Ishikawa (cell line): ENCODE results near the gene IRAK2.

Source experiments
- CEBPB ChIP-seq: IDR thresholded peaks from 2 replicates; pipeline ENCODE4 v1.6.1; 2012
- CREB1 ChIP-seq: IDR thresholded peaks from 2 replicates; pipeline ENCODE4 v1.6.1; 2012; ENCODE audit warnings: low read depth
- EGR1 ChIP-seq: IDR thresholded peaks from 2 replicates; pipeline ENCODE4 v1.6.1; 2012
- EP300 ChIP-seq: IDR thresholded peaks from 2 replicates; pipeline ENCODE4 v1.6.1; 2012; ENCODE audit warnings: borderline replicate concordance
- FOXM1 ChIP-seq: IDR thresholded peaks from 2 replicates; pipeline ENCODE4 v1.6.1; 2012; ENCODE audit warnings: low read depth, borderline replicate concordance
- NFIC ChIP-seq: IDR thresholded peaks from 2 replicates; pipeline ENCODE4 v1.6.1; 2012
- RAD21 ChIP-seq: IDR thresholded peaks from 2 replicates; pipeline ENCODE4 v1.6.1; 2012; ENCODE audit warnings: low read depth
- TAF1 ChIP-seq: IDR thresholded peaks from 2 replicates; pipeline ENCODE4 v1.6.1; 2012; ENCODE audit warnings: low read depth, mild to moderate bottlenecking
- TCF12 ChIP-seq: IDR thresholded peaks from 2 replicates; pipeline ENCODE4 v1.6.1; 2012; ENCODE audit warnings: low read depth
- TEAD4 ChIP-seq: IDR thresholded peaks from 2 replicates; pipeline ENCODE4 v1.6.1; 2012
- YY1 ChIP-seq: IDR thresholded peaks from 2 replicates; pipeline ENCODE4 v1.6.1; 2012; ENCODE audit warnings: low read depth
- ZBTB7A ChIP-seq: IDR thresholded peaks from 2 replicates; pipeline ENCODE4 v1.6.1; 2012; ENCODE audit warnings: low read depth
- TF ChIP-seq, protein P1 (sequence below): IDR thresholded peaks from 2 replicates; pipeline ENCODE4 v1.6.1; 2012
- TF ChIP-seq, protein P2 (sequence below): IDR thresholded peaks from 2 replicates; pipeline ENCODE4 v1.6.1; 2012; ENCODE audit warnings: low read depth, mild to moderate bottlenecking
- TF ChIP-seq, protein P3 (sequence below): IDR thresholded peaks from 2 replicates; pipeline ENCODE4 v1.6.1; 2012

The IRAK2 gene

GRCh38 chr3:10228248-10228950, 63.7 kb downstream of the IRAK2 start:
- TF ChIP-seq ZBTB7A, result no peak
- no peak for TF ChIP-seq TAF1
- TF ChIP-seq CEBPB, result no peak
- TF ChIP-seq EGR1, result no peak
- TF ChIP-seq, protein P1, sequence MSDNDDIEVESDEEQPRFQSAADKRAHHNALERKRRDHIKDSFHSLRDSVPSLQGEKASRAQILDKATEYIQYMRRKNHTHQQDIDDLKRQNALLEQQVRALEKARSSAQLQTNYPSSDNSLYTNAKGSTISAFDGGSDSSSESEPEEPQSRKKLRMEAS, result no peak
- no peak for TF ChIP-seq CREB1
- TF ChIP-seq EP300, result no peak
- TF ChIP-seq, protein P2, sequence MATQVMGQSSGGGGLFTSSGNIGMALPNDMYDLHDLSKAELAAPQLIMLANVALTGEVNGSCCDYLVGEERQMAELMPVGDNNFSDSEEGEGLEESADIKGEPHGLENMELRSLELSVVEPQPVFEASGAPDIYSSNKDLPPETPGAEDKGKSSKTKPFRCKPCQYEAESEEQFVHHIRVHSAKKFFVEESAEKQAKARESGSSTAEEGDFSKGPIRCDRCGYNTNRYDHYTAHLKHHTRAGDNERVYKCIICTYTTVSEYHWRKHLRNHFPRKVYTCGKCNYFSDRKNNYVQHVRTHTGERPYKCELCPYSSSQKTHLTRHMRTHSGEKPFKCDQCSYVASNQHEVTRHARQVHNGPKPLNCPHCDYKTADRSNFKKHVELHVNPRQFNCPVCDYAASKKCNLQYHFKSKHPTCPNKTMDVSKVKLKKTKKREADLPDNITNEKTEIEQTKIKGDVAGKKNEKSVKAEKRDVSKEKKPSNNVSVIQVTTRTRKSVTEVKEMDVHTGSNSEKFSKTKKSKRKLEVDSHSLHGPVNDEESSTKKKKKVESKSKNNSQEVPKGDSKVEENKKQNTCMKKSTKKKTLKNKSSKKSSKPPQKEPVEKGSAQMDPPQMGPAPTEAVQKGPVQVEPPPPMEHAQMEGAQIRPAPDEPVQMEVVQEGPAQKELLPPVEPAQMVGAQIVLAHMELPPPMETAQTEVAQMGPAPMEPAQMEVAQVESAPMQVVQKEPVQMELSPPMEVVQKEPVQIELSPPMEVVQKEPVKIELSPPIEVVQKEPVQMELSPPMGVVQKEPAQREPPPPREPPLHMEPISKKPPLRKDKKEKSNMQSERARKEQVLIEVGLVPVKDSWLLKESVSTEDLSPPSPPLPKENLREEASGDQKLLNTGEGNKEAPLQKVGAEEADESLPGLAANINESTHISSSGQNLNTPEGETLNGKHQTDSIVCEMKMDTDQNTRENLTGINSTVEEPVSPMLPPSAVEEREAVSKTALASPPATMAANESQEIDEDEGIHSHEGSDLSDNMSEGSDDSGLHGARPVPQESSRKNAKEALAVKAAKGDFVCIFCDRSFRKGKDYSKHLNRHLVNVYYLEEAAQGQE, result no peak
- no peak for TF ChIP-seq FOXM1

- TF ChIP-seq, protein P3, sequence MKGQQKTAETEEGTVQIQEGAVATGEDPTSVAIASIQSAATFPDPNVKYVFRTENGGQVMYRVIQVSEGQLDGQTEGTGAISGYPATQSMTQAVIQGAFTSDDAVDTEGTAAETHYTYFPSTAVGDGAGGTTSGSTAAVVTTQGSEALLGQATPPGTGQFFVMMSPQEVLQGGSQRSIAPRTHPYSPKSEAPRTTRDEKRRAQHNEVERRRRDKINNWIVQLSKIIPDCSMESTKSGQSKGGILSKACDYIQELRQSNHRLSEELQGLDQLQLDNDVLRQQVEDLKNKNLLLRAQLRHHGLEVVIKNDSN, result no peak
- TF ChIP-seq YY1 (no peak), NFIC (no peak), RAD21 (no peak), TEAD4 (no peak), TCF12 (no peak), EGR1 (no peak), EP300 (no peak), CREB1 (no peak), ZBTB7A (no peak), CEBPB (no peak), TAF1 (no peak), FOXM1 (no peak)
- TF ChIP-seq, protein P1, result no peak
- TF ChIP-seq, protein P2, result no peak
Observed at GRCh38 chr3:10229576-10229975, 64.9 kb downstream of the IRAK2 start.

GRCh38 chr3:10232137-10232536, 67.4 kb downstream of the IRAK2 start:
- TF ChIP-seq, protein P2, result no peak
- TF ChIP-seq TCF12, result no peak
- no peak for TF ChIP-seq NFIC
- no peak for TF ChIP-seq CEBPB
- no peak for TF ChIP-seq CREB1
- TF ChIP-seq RAD21, result no peak
- TF ChIP-seq YY1, result no peak
- TF ChIP-seq FOXM1, result no peak
- TF ChIP-seq TEAD4, result no peak

- TF ChIP-seq RAD21, result no peak
- TF ChIP-seq YY1, result no peak
- TF ChIP-seq TEAD4, result no peak
- TF ChIP-seq, protein P2, result no peak
- TF ChIP-seq FOXM1, result no peak
- no peak for TF ChIP-seq EGR1
- TF ChIP-seq, protein P3, result no peak
- no peak for TF ChIP-seq TCF12
- no peak for TF ChIP-seq CEBPB
- no peak for TF ChIP-seq NFIC
- TF ChIP-seq TAF1, result no peak
- TF ChIP-seq, protein P1, result no peak
- no peak for TF ChIP-seq CREB1
- no peak for TF ChIP-seq ZBTB7A
- no peak for TF ChIP-seq EP300
Observed at GRCh38 chr3:10233988-10234387, 69.3 kb downstream of the IRAK2 start.
